Measurements from ENCODE around the gene CTNNA1. TPM values are rescaled to one million over a fixed set of nuclear protein-coding genes. Genes with fewer than 3 reads are reported as not detected.
A peak's percentile ranks its signal among the peaks of the same experiment; 100 is the strongest.

CTNNA1 gene
- total RNA-seq (2011; cell fraction: chromatin; rRNA removed; ENCODE audit: low replicate concordance): 91.6 and 154 TPM in 2 replicates
- 41.4 and 47.6 TPM in 2 replicates for total RNA-seq (2011; cell fraction: nucleolus; rRNA removed)
- total RNA-seq (2011; cell fraction: nucleoplasm; rRNA removed): 67.2 and 98.1 TPM in 2 replicates
- total RNA-seq (2014; rRNA removed) (102 and 124 TPM in 2 replicates), total RNA-seq (2014; rRNA removed; fragmentation: Illumina TruSeq; extraction: Trizol) (89.1 and 102 TPM in 2 replicates), total RNA-seq (2015; rRNA removed; fragmentation: Illumina TruSeq; extraction: Trizol) (89.8 and 90.0 TPM in 2 replicates), total RNA-seq (2021) (105 and 117 TPM in 2 replicates), polyA plus RNA-seq (2011; rRNA removed) (29.6 and 32.5 TPM in 2 replicates), polyA plus RNA-seq (2014; fragmentation: Illumina TruSeq; extraction: Trizol) (101 and 107 TPM in 2 replicates), polyA plus RNA-seq (2014; fragmentation: Nextera tagmentation; extraction: Ambion mirVana) (10 to 100 TPM; 72.8 to 76.5 TPM), polyA plus RNA-seq (2014; rRNA removed) (59.6 and 72.3 TPM in 2 replicates), polyA minus RNA-seq (2011; rRNA and poly(A)+ RNA removed) (47.1 and 55.3 TPM in 2 replicates), Bru-seq, nascent RNA (percentile 74 among the genes with signal in this experiment), BruChase-seq, experiment 1, labeled RNA remaining after a 2-hour chase (percentile 81 among the genes with signal in this experiment), BruChase-seq, experiment 2, labeled RNA remaining after a 6-hour chase (percentile 78 among the genes with signal in this experiment)
- polyA plus RNA-seq (2011; cell fraction: cytosol; rRNA removed): 44.7 and 48.7 TPM in 2 replicates
- polyA plus RNA-seq (2011; cell fraction: nucleus; rRNA removed): 57.0 and 67.8 TPM in 2 replicates
- 103 and 163 TPM in 2 replicates for polyA plus RNA-seq (2012)
- 94.4 and 124 TPM in 2 replicates for polyA minus RNA-seq (2011; cell fraction: cytosol; rRNA and poly(A)+ RNA removed)
- polyA minus RNA-seq (2011; cell fraction: nucleus; rRNA and poly(A)+ RNA removed): 31.5 and 43.1 TPM in 2 replicates
- long read RNA-seq, experiment 1, transcript CTNNA1-230 (17 exons, 2,741 nt): minor isoform, 5 of 463 reads
- long read RNA-seq, experiment 1, transcript CTNNA1-201 (18 exons, 3,756 nt): major isoform, 307 of 463 reads
- long read RNA-seq, experiment 1, partial matches to known transcripts: 104 of 463 reads
- long read RNA-seq, experiment 1, other reads (novel, unspliced or antisense): 46 of 463 reads
- long read RNA-seq, experiment 2, transcript CTNNA1-201 (18 exons, 3,756 nt): major isoform, 17 of 92 reads
- long read RNA-seq, experiment 2, partial matches to known transcripts: 68 of 92 reads
- long read RNA-seq, experiment 2, other reads (novel, unspliced or antisense): 5 of 92 reads
- long read RNA-seq, experiment 3, transcript CTNNA1-201 (18 exons, 3,756 nt): major isoform, 37 of 55 reads
- long read RNA-seq, experiment 3, partial matches to known transcripts: 14 of 55 reads
- long read RNA-seq, experiment 3, other reads (novel, unspliced or antisense): 2 of 55 reads

GRCh38 chr5:138752951-138753793 is at the start of gene CTNNA1:
Gene CTNNA1 (plus strand): TSS chr5:138753425. CDS start chr5:138781925, 28,500 bp downstream.
- in situ Hi-C loops (cut with MboI): no loop called here
- TF ChIP-seq ATF7 (IDR thresholded peaks at IDR 0.05) (peak; percentile 41; the same call in 1 of the 2 replicates), CCNT2 (IDR thresholded peaks at IDR 0.05; ENCODE audit: borderline replicate concordance, extremely low read depth, insufficient read length, low read depth, low read length) (peak; percentile 23), ZNF184 (CRISPR knock-in tag; IDR thresholded peaks at IDR 0.05) (no peak), BCOR (IDR thresholded peaks at IDR 0.05) (peak; percentile 58; the same call in 1 of the 2 replicates), MTA3 (IDR thresholded peaks at IDR 0.05; ENCODE audit: borderline replicate concordance) (no peak; the same call in 1 of the 2 replicates), SIN3A (IDR thresholded peaks at IDR 0.05; ENCODE audit: borderline replicate concordance in 2 of 2, control insufficient read depth in 1 of 2, low read depth in 2 of 2, low read length in 2 of 2) (peak; percentile 16 to 26; a peak in 1 of 4 replicates), ZBTB33 (CRISPR knock-in tag; IDR thresholded peaks at IDR 0.05) (no peak), JUND (IDR thresholded peaks at IDR 0.05; ENCODE audit: borderline replicate concordance, low read depth, low read length) (peak; percentile 98), JUND (tag; IDR thresholded peaks at IDR 0.05; ENCODE audit: borderline replicate concordance, low read depth, low read length) (peak; percentile 72; the same call in 1 of the 3 replicates), RB1 (IDR thresholded peaks at IDR 0.05; ENCODE audit: low read depth) (peak; percentile 55), CTBP1 (IDR thresholded peaks at IDR 0.05; ENCODE audit: borderline replicate concordance) (peak; percentile 74), SREBF1 (IDR thresholded peaks at IDR 0.05; ENCODE audit: borderline replicate concordance, low read depth, low read length) (no peak), ZNF263 (CRISPR knock-in tag; IDR thresholded peaks at IDR 0.05; ENCODE audit: borderline replicate concordance) (0 out of 2 replicates have a peak, but pooled peaks have one; percentile 39)

More at GRCh38 chr5:138752951-138753793, at the start of gene CTNNA1:
- H3K4me1 ChIP-seq (replicated peaks in 1 of 2; ENCODE audit: control insufficient read depth in 2 of 2, insufficient read depth in 2 of 2, low read length in 2 of 2): peaks cover 15 to 21% of the 10 kb centered on the region in 2 experiments; a peak in 4 of 5 replicates
- peaks cover 12% of the 10 kb centered on the region; the same call in 1 of the 2 replicates for H4K20me1 ChIP-seq (replicated peaks; ENCODE audit: control insufficient read depth, insufficient read depth, low read length)
- peak within 1 kb of the TSS; percentile 98 for H3K4me3 ChIP-seq
- no TSS peak for BruUV-seq (replicated peaks)
- no peaks in the 10 kb centered on the region for H3K27me3 ChIP-seq (ENCODE audit: control insufficient read depth in 2 of 2, insufficient read depth in 2 of 2, low read length in 2 of 2)
- peak; percentile 79 to 94 (median 93) for DNase-seq (ENCODE audit: extremely low read depth in 1 of 4, low spot score in 3 of 4)
- peak within 1 kb of the TSS; percentile 90 for H3K4me2 ChIP-seq (ENCODE audit: insufficient read depth, low read length)
- H3K27ac ChIP-seq (ENCODE audit: extremely low read depth, low read depth, low read length): peak within 1 kb of the TSS; percentile 91
- peak within 1 kb of the TSS; percentile 97 for H2AFZ ChIP-seq (ENCODE audit: low read depth, low read length)
- FAIRE-seq: no peak
- 2% methylated on average over 47 of the region's 102 CpGs for WGBS (ENCODE audit: insufficient coverage, low coverage, missing lambda C conversion rate)
- peaks cover 46% of the 10 kb centered on the region for H3K79me2 ChIP-seq (ENCODE audit: control insufficient read depth, insufficient read depth, low read length)
- POLR2A ChIA-PET: interaction anchor here (0.6 to 1.7 kb wide), 10 partner anchors 9 to 113 kb away, joined by 3 to 8 read pairs (median 4); no protein-coding TSS in a partner anchor
- peak within 1 kb of the TSS; percentile 82 to 94 for H3K9ac ChIP-seq (ENCODE audit: insufficient read depth in 1 of 2, low read depth in 2 of 2, low read length in 2 of 2)
- peaks cover 12% of the 10 kb centered on the region; the same call in 2 of the 3 replicates for H3K36me3 ChIP-seq (ENCODE audit: control insufficient read depth, insufficient read depth, low read length)
- intact Hi-C loops (cut with micrococcal nuclease): loop anchor here (5.0 kb wide), 1 partner anchor 111 kb away; no protein-coding TSS in a partner anchor
- CTCF ChIA-PET (ENCODE audit: low intra/inter-chr PET ratio): no interaction called here
- no peaks in the 10 kb centered on the region for H3K9me3 ChIP-seq (replicated peaks; ENCODE audit: control insufficient read depth, insufficient read depth, low read depth, low read length)
- no peaks in the 10 kb centered on the region for H3K9me1 ChIP-seq (ENCODE audit: control insufficient read depth, insufficient read depth, low read length)
- peak; percentile 77 for ATAC-seq

All from K562 (cell line).